Loucy (cell line): ENCODE measurements around the gene PANK3.

Experiments
- H2AFZ ChIP-seq: fragments of 200-600 bp; sonication (generic); 2 replicates; pipeline ENCODE4 v1.6.0; 2016; ENCODE audit warnings: antibody characterized with exemption, mild to moderate bottlenecking, low read length, moderate library complexity
- H3F3A ChIP-seq: fragments of 200-600 bp; 2 replicates; pipeline ENCODE4 v1.6.0; 2016; ENCODE audit warnings: antibody characterized with exemption, low read depth, mild to moderate bottlenecking
- H3K27me3 ChIP-seq: fragments of 200-600 bp; sonication (generic); 2 replicates; pipeline ENCODE4 v1.6.1; 2014; ENCODE audit warnings: low read length, mild to moderate bottlenecking; ENCODE audit not compliant: insufficient read depth, poor library complexity, severe bottlenecking
- H3K36me3 ChIP-seq: fragments of 200-600 bp; sonication (generic); 2 replicates; pipeline ENCODE4 v1.6.1; 2016; ENCODE audit warnings: low read length; ENCODE audit not compliant: insufficient read depth
- H3K4me1 ChIP-seq: fragments of 200-600 bp; sonication (generic); 2 replicates; pipeline ENCODE4 v1.5.1; 2014; ENCODE audit warnings: low read length, mild to moderate bottlenecking; ENCODE audit not compliant: insufficient read depth, poor library complexity, severe bottlenecking
- H3K4me2 ChIP-seq: fragments of 200-600 bp; sonication (generic); 2 replicates; pipeline ENCODE4 v1.6.0; 2014; ENCODE audit warnings: antibody characterized with exemption, low read length, low read depth, mild to moderate bottlenecking; ENCODE audit not compliant: poor library complexity, severe bottlenecking
- H3K4me3 ChIP-seq: fragments of 200-600 bp; sonication (generic); 2 replicates; pipeline ENCODE4 v1.5.1; 2014; ENCODE audit warnings: low read length, mild to moderate bottlenecking, mixed read lengths; ENCODE audit not compliant: poor library complexity, severe bottlenecking
- H3K79me2 ChIP-seq: fragments of 200-600 bp; sonication (generic); 2 replicates; pipeline ENCODE4 v1.6.1; 2014; ENCODE audit warnings: low read length; ENCODE audit not compliant: insufficient read depth
- H3K9ac ChIP-seq: fragments of 200-600 bp; sonication (generic); 2 replicates; pipeline ENCODE4 v1.6.0; 2014; ENCODE audit warnings: mild to moderate bottlenecking, low read depth, low read length, moderate library complexity; ENCODE audit not compliant: poor library complexity, severe bottlenecking
- H3K9me2 ChIP-seq: fragments of 200-600 bp; sonication (generic); replicated peaks from 2 replicates; pipeline ENCODE4 v1.6.1; 2016; ENCODE audit warnings: low read depth, low read length, mixed read lengths
- H3K9me3 ChIP-seq: fragments of 200-600 bp; sonication (generic); 2 replicates; pipeline ENCODE4 v1.6.1; 2014; ENCODE audit warnings: mild to moderate bottlenecking, antibody characterized with exemption, low read length, low read depth; ENCODE audit not compliant: insufficient read depth
- H4K20me1 ChIP-seq: fragments of 200-600 bp; sonication (generic); 2 replicates; pipeline ENCODE4 v1.6.0; 2014; ENCODE audit warnings: antibody characterized with exemption, low read length, mild to moderate bottlenecking; ENCODE audit not compliant: insufficient read depth, poor library complexity, severe bottlenecking
- EZH2phosphoT487 ChIP-seq: fragments of 200-600 bp; IDR thresholded peaks from 2 replicates; pipeline ENCODE4 v1.6.1; 2018; ENCODE audit warnings: antibody characterized with exemption, mild to moderate bottlenecking, moderate library complexity, borderline replicate concordance
- TF ChIP-seq, protein P1 (sequence below): fragments of 200-600 bp; sonication (generic); conservative IDR thresholded peaks from 2 replicates; pipeline ENCODE4 v1.5.1; 2014; ENCODE audit warnings: mild to moderate bottlenecking, antibody characterized with exemption, low read length

PANK3 gene

DNA sequence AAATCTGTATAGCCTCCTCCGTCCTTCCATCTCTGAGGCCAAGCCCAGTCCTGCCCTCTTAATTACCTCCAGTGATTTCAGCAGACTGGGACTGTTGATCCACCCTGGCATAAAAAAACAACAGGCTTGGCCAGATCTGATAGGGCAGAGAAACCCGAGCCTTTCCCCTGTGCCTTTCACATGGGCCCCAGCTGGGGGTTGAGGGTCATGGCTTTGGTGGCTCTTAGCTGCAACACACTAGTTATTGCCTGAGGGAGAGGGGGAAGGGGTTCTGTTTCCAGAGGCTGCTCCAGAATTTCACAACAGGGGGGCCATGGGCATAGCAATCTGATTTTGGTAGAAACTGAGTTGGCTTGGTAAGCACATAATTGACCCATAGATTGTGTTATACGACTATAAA lies 21.2 kb upstream of the PANK3 start:
- no peak overlapping the region for H2AFZ ChIP-seq
- no peaks in the 10 kb centered on the region for H3K9me3 ChIP-seq
- H3K27me3 ChIP-seq, result no peaks in the 10 kb centered on the region
- no peaks in the 10 kb centered on the region for H4K20me1 ChIP-seq
- no peak overlapping the region for H3K9ac ChIP-seq
- no peaks in the 10 kb centered on the region for H3K4me1 ChIP-seq
- TF ChIP-seq, protein P1, sequence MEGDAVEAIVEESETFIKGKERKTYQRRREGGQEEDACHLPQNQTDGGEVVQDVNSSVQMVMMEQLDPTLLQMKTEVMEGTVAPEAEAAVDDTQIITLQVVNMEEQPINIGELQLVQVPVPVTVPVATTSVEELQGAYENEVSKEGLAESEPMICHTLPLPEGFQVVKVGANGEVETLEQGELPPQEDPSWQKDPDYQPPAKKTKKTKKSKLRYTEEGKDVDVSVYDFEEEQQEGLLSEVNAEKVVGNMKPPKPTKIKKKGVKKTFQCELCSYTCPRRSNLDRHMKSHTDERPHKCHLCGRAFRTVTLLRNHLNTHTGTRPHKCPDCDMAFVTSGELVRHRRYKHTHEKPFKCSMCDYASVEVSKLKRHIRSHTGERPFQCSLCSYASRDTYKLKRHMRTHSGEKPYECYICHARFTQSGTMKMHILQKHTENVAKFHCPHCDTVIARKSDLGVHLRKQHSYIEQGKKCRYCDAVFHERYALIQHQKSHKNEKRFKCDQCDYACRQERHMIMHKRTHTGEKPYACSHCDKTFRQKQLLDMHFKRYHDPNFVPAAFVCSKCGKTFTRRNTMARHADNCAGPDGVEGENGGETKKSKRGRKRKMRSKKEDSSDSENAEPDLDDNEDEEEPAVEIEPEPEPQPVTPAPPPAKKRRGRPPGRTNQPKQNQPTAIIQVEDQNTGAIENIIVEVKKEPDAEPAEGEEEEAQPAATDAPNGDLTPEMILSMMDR, result no peak
- TF ChIP-seq EZH2phosphoT487, result no peak
- H3K36me3 ChIP-seq, result no peaks in the 10 kb centered on the region
- H3K79me2 ChIP-seq, result no peaks in the 10 kb centered on the region
- no peaks in the 10 kb centered on the region for H3F3A ChIP-seq
- no peak overlapping the region for H3K4me3 ChIP-seq
- no peaks in the 10 kb centered on the region for H3K9me2 ChIP-seq
- H3K4me2 ChIP-seq, result no peak overlapping the region

DNA sequence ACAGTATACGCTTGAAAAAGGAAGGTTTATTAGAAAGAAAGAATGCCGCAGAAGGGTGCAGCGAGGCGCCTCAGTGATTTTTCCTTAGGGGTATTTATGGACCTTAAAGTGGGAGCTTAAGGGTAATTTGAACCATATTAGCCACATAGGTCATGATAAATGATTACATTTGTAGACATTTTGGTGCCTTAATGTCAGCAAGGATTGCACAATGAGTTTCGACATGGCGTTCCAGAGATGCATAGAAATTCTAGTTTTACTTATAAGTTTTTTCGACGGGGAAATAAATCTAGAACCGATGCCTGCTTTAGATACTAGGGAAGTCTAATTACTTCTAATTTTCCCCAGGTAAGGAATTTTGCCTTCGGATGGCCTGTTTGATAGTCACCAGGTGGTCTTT lies 20.7 kb upstream of the PANK3 start:
- Histone ChIP-seq H3K4me1 (no peaks in the 10 kb centered on the region), H3K9me2 (no peaks in the 10 kb centered on the region), H3K36me3 (no peaks in the 10 kb centered on the region), H3F3A (no peaks in the 10 kb centered on the region), H3K79me2 (no peaks in the 10 kb centered on the region), H3K9ac (no peak overlapping the region), H3K27me3 (no peaks in the 10 kb centered on the region), H3K9me3 (no peaks in the 10 kb centered on the region), H2AFZ (no peak overlapping the region), H4K20me1 (no peaks in the 10 kb centered on the region), H3K4me3 (no peak overlapping the region), H3K4me2 (no peak overlapping the region)
- TF ChIP-seq, protein P1, result no peak
- TF ChIP-seq EZH2phosphoT487, result no peak

DNA sequence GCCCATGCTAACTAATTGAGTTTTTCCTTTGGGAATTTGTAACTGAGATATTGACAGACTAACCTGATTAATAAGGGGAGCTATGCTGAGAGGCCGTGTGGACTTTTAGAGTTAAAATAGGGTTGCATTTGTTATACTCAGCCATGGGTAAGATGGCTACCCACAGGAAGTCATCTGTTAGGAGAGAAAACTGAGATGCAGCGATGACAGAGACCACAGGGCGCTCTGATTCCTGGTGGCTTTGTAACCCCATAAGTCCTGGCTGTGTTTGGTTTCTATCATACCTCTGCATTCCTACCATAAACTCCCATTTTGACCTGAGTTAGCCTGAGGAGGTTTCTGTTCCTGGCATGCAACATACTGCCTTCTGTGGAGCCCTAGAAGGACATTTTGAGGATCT lies 19.5 kb upstream of the PANK3 start:
- Histone ChIP-seq H3K9ac (no peak overlapping the region), H3K4me3 (no peak overlapping the region), H3F3A (no peaks in the 10 kb centered on the region), H2AFZ (no peak overlapping the region), H3K79me2 (no peaks in the 10 kb centered on the region), H3K9me2 (no peaks in the 10 kb centered on the region), H3K27me3 (no peaks in the 10 kb centered on the region), H3K36me3 (no peaks in the 10 kb centered on the region), H3K9me3 (no peaks in the 10 kb centered on the region), H3K4me2 (no peak overlapping the region), H3K4me1 (no peaks in the 10 kb centered on the region), H4K20me1 (no peaks in the 10 kb centered on the region)
- TF ChIP-seq, protein P1, result no peak
- TF ChIP-seq EZH2phosphoT487, result no peak
